ENCODE results near the gene CORO2B.

Gene CORO2B

DNA sequence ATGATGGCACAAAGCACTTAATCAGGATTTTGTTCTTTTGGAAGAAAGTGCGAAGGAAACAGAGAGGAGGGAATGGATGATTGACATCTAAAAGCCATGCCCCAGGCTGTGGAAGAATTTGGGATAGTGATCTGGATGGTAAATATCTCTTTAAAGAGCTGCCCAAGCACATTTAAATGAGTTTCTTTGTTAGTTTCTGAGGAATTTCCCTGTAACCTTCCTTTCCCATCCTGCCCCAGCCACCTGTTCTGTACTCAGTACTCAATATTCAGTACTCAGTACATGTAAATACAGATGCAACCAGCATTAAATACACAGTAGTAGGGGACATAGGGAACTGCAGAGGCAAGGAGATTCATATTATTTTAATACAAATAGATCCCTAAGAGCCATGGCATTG is 7.8 kb upstream of the CORO2B start:
- no peaks in the 10 kb centered on the region for H3K4me1 ChIP-seq (ENCODE audit: control insufficient read depth in 1 of 2, insufficient read depth in 1 of 2, low read depth in 1 of 2, low read length in 1 of 2)
- peaks cover 88% of the 10 kb centered on the region for H3K27me3 ChIP-seq
- H3K27ac ChIP-seq = no peak overlapping the region
- H3K36me3 ChIP-seq = no peaks in the 10 kb centered on the region
- no peaks in the 10 kb centered on the region for H3K9me3 ChIP-seq
- no peak overlapping the region for H3K4me3 ChIP-seq (ENCODE audit: low read depth in 1 of 2, low read length in 1 of 2)
- TF ChIP-seq, protein P1, sequence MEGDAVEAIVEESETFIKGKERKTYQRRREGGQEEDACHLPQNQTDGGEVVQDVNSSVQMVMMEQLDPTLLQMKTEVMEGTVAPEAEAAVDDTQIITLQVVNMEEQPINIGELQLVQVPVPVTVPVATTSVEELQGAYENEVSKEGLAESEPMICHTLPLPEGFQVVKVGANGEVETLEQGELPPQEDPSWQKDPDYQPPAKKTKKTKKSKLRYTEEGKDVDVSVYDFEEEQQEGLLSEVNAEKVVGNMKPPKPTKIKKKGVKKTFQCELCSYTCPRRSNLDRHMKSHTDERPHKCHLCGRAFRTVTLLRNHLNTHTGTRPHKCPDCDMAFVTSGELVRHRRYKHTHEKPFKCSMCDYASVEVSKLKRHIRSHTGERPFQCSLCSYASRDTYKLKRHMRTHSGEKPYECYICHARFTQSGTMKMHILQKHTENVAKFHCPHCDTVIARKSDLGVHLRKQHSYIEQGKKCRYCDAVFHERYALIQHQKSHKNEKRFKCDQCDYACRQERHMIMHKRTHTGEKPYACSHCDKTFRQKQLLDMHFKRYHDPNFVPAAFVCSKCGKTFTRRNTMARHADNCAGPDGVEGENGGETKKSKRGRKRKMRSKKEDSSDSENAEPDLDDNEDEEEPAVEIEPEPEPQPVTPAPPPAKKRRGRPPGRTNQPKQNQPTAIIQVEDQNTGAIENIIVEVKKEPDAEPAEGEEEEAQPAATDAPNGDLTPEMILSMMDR (IDR thresholded peaks at IDR 0.05) = no peak

DNA sequence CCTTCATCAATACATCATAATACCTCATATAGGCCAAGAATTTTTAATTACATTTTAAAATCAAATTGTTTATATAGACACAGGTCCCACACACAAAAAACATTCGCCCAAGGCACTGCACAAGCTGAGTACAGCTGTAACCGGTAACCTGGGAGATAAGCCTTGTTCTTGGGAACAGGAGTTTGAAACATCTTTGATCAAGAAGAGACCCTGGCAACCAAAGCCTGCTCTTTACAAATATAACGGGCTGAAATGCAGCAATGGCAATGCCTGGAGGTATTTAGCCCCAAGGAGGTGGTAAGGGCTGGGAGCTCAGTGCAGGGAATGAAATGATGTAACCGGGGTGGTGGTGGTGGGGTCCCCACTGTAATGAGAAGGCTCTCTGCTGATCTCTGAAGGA is 7.2 kb upstream of the CORO2B start:
- H3K36me3 ChIP-seq = no peaks in the 10 kb centered on the region
- H3K9me3 ChIP-seq = no peaks in the 10 kb centered on the region
- TF ChIP-seq, protein P1 (IDR thresholded peaks at IDR 0.05) = no peak
- H3K27me3 ChIP-seq = peaks cover 94% of the 10 kb centered on the region
- H3K27ac ChIP-seq = no peak overlapping the region
- H3K4me3 ChIP-seq (ENCODE audit: low read depth in 1 of 2, low read length in 1 of 2) = no peak overlapping the region
- H3K4me1 ChIP-seq (ENCODE audit: control insufficient read depth in 1 of 2, insufficient read depth in 1 of 2, low read depth in 1 of 2, low read length in 1 of 2) = no peaks in the 10 kb centered on the region

DNA sequence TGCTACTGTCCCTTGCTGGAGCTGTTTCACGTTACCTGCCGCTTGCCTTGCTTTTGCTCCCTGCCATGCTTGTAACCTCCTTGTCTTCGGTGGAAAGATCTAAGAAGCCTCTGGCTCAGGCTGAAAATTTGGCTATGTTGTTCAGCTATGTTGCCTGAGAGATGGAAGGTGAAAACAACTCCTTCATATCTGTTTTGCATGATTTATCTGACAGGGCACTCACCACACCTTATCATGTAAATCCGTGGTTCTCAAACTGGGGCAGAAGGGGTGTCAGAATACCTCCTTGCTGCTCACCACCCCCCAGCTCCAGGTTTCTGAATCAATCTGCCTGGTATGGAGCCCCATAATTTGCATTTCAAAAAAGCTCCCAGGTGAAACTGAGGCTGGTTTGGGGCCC is 6.5 kb upstream of the CORO2B start:
- Histone ChIP-seq H3K27me3 (peaks cover 98% of the 10 kb centered on the region), H3K4me3 (ENCODE audit: low read depth in 1 of 2, low read length in 1 of 2) (no peak overlapping the region), H3K36me3 (no peaks in the 10 kb centered on the region), H3K27ac (no peak overlapping the region), H3K9me3 (no peaks in the 10 kb centered on the region), H3K4me1 (ENCODE audit: control insufficient read depth in 1 of 2, insufficient read depth in 1 of 2, low read depth in 1 of 2, low read length in 1 of 2) (peaks cover 5 to 6% of the 10 kb centered on the region in 2 experiments)
- TF ChIP-seq, protein P1 (IDR thresholded peaks at IDR 0.05) = no peak

DNA sequence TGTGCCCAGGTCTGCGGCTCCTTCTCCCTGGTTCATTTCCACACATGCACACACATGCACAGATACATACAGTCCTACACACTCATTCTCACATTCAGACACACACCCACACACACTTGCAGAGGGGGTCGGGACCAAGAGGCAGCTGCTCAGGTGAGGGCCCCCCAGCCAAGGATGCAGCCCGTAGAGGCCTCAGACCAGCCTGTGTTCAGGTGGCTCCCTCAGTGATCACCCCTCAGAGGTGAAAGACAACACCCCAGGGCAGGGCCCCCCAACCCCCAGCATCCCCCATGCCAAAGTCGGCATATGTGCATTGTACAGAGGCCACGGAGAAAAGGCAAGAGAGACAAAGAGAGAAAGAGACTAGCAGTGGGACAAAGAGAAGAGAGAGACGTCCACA is 5.9 kb upstream of the CORO2B start:
- H3K27me3 ChIP-seq = peaks cover 98% of the 10 kb centered on the region
- H3K4me3 ChIP-seq (ENCODE audit: low read depth in 1 of 2, low read length in 1 of 2) = no peak overlapping the region
- H3K36me3 ChIP-seq = no peaks in the 10 kb centered on the region
- TF ChIP-seq, protein P1 (IDR thresholded peaks at IDR 0.05) = no peak
- peaks cover 11 to 12% of the 10 kb centered on the region in 2 experiments for H3K4me1 ChIP-seq (ENCODE audit: control insufficient read depth in 1 of 2, insufficient read depth in 1 of 2, low read depth in 1 of 2, low read length in 1 of 2)
- H3K9me3 ChIP-seq = no peaks in the 10 kb centered on the region
- no peak overlapping the region for H3K27ac ChIP-seq

DNA sequence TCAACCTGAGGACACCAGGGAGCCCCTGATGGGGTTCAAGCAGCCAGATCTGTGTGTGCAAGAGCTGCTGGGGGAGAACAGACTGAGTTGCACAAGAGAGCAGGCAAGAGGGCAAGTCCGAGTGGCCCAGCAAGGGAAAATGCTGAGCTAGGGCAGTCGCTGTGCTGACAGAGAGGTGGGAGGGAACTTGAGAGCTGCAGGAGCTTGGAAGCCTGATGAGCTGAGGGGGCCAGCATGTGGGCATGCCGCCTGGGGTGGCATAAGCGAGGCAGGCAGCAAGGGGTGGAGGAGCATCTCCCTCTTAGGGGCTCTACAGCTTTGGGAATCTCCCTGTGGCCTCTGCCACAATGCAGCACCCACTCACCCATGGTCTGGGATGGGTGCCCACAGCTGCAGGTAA is 4.7 kb upstream of the CORO2B start:
- TF ChIP-seq, protein P1 (IDR thresholded peaks at IDR 0.05) = no peak

DNA sequence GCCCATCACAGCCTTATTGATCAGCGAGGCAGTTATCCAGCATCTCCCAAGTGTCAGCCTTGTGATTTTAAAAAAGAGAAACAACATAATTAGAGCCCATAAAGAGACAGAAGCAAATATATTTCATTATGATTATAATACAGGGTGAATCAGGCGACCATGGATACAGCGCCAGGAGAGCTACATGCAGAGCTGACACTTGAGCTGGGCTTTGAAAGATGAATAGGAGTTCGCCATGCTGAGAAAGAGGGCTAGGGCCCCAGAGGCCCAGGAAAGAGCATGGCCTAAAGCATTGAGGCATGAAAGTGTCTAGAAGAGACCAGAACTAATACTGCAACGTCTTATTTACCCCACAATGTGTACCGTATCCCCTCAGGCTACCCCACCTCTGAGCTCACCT is 4.2 kb upstream of the CORO2B start:
- Histone ChIP-seq H3K4me1 (ENCODE audit: control insufficient read depth in 1 of 2, insufficient read depth in 1 of 2, low read depth in 1 of 2, low read length in 1 of 2) (peaks cover 19 to 26% of the 10 kb centered on the region in 2 experiments), H3K36me3 (no peaks in the 10 kb centered on the region), H3K27me3 (peaks cover 98% of the 10 kb centered on the region), H3K4me3 (ENCODE audit: low read depth in 1 of 2, low read length in 1 of 2) (no peak overlapping the region), H3K9me3 (no peaks in the 10 kb centered on the region), H3K27ac (no peak overlapping the region)
- TF ChIP-seq, protein P1 (IDR thresholded peaks at IDR 0.05) = no peak

More for the DNA sequence above, 4.7 kb upstream of the CORO2B start:
- Histone ChIP-seq H3K4me3 (ENCODE audit: low read depth in 1 of 2, low read length in 1 of 2) (no peak overlapping the region), H3K27me3 (peaks cover 98% of the 10 kb centered on the region), H3K36me3 (no peaks in the 10 kb centered on the region), H3K4me1 (ENCODE audit: control insufficient read depth in 1 of 2, insufficient read depth in 1 of 2, low read depth in 1 of 2, low read length in 1 of 2) (peaks cover 19 to 22% of the 10 kb centered on the region in 2 experiments), H3K9me3 (no peaks in the 10 kb centered on the region), H3K27ac (no peak overlapping the region)
